HepG2 (cell line): ENCODE results near the gene CASZ1. TPM values are rescaled to one million over a fixed set of nuclear protein-coding genes. Genes with fewer than 3 reads are reported as not detected.

Experiments
- ATAD3A ChIP-seq: sonication (generic); formaldehyde crosslinking; IDR thresholded peaks from 2 replicates; pipeline ENCODE4 v1.4.0; 2020; ENCODE audit warnings: missing genetic modification reagents
- CENPT ChIP-seq: sonication (generic); formaldehyde crosslinking; IDR thresholded peaks from 2 replicates; pipeline ENCODE4 v1.8.0; 2022; ENCODE audit warnings: low read depth, mild to moderate bottlenecking, moderate library complexity, missing genetic modification reagents
- GLI4 ChIP-seq: sonication (generic); formaldehyde crosslinking; IDR thresholded peaks from 2 replicates; pipeline ENCODE4 v1.5.1; 2020; ENCODE audit warnings: missing genetic modification reagents, mild to moderate bottlenecking, moderate library complexity, borderline replicate concordance
- HDAC2 ChIP-seq: sonication (generic); formaldehyde crosslinking; IDR thresholded peaks from 2 replicates; pipeline ENCODE4 v1.4.0; 2020; ENCODE audit warnings: missing genetic modification reagents
- MBD4 ChIP-seq: IDR thresholded peaks from 2 replicates; pipeline ENCODE4 v1.6.1; 2012; ENCODE audit warnings: low read length, inconsistent platforms, borderline replicate concordance
- MYC ChIP-seq: sonication (generic); formaldehyde crosslinking; IDR thresholded peaks from 2 replicates; pipeline ENCODE4 v1.9.0; 2021; ENCODE audit warnings: missing genetic modification reagents, borderline replicate concordance
- NFYB ChIP-seq: sonication (generic); formaldehyde crosslinking; IDR thresholded peaks from 2 replicates; pipeline ENCODE4 v1.4.0; 2020; ENCODE audit warnings: missing genetic modification reagents
- SAP130 ChIP-seq: IDR thresholded peaks from 2 replicates; pipeline ENCODE4 v1.6.1; 2016; ENCODE audit warnings: low read depth
- SETDB1 ChIP-seq: sonication (generic); formaldehyde crosslinking; IDR thresholded peaks from 2 replicates; pipeline ENCODE4 v1.5.1; 2020; ENCODE audit warnings: missing genetic modification reagents, mild to moderate bottlenecking, borderline replicate concordance
- SPEN ChIP-seq: sonication (generic); formaldehyde crosslinking; IDR thresholded peaks from 2 replicates; pipeline ENCODE4 v1.5.1; 2020; ENCODE audit warnings: low read depth, mild to moderate bottlenecking, missing genetic modification reagents
- TAF1 ChIP-seq: sonication (generic); formaldehyde crosslinking; IDR thresholded peaks from 2 replicates; pipeline ENCODE4 v1.4.0; 2020; ENCODE audit warnings: missing genetic modification reagents
- TBX2 ChIP-seq: sonication (generic); formaldehyde crosslinking; IDR thresholded peaks from 2 replicates; pipeline ENCODE4 v1.5.0; 2020; ENCODE audit warnings: missing genetic modification reagents, mild to moderate bottlenecking, borderline replicate concordance
- ZC3H4 ChIP-seq: sonication (generic); formaldehyde crosslinking; IDR thresholded peaks from 2 replicates; pipeline ENCODE4 v1.4.0; 2020; ENCODE audit warnings: missing genetic modification reagents, borderline replicate concordance
- ZNF619 ChIP-seq: sonication (generic); formaldehyde crosslinking; IDR thresholded peaks from 2 replicates; pipeline ENCODE4 v1.4.0; 2020; ENCODE audit warnings: mild to moderate bottlenecking, missing genetic modification reagents
- ZNF672 ChIP-seq: sonication (generic); formaldehyde crosslinking; IDR thresholded peaks from 2 replicates; pipeline ENCODE4 v1.8.1; 2022; ENCODE audit warnings: missing genetic modification reagents
- ZSCAN9 ChIP-seq: IDR thresholded peaks from 2 replicates; pipeline ENCODE4 v1.6.1; 2016; ENCODE audit warnings: borderline replicate concordance
- polyA plus RNA-seq, 8 experiments: library from polyadenylated mRNA; depleted of rRNA in 3 of 8; stranded (reverse) in 7 of 8; unstranded in 1 of 8; fragments of >200 nt; fragmentation: Illumina TruSeq in 4 of 8; extraction: Trizol in 4 of 8; gene quantifications; 2 replicates each; pipeline versions ENCODE4 v1.2.1 to v1.2.3, GENCODE V29; 2011 to 2016; ENCODE audit warnings: low read depth in 4 of 8, missing spikeins in 1 of 8, mixed read lengths in 1 of 8; ENCODE audit not compliant: insufficient read depth in 1 of 8
- total RNA-seq, 5 experiments: library from RNA; depleted of rRNA; stranded (reverse); fragments of >200 nt; fragmentation: Illumina TruSeq; extraction: Trizol; gene quantifications; 2 replicates each; pipeline ENCODE4 v1.2.3, GENCODE V29; 2016; ENCODE audit warnings: low read depth in 1 of 5
- TF ChIP-seq, protein P1 (sequence below): sonication (generic); formaldehyde crosslinking; IDR thresholded peaks from 2 replicates; pipeline ENCODE4 v1.8.0; 2022; ENCODE audit warnings: mild to moderate bottlenecking, missing genetic modification reagents, moderate library complexity
- TF ChIP-seq, protein P2 (sequence below): IDR thresholded peaks from 2 replicates; pipeline ENCODE4 v1.6.1; 2016
- TF ChIP-seq, protein P3 (sequence below): sonication (generic); formaldehyde crosslinking; IDR thresholded peaks from 2 replicates; pipeline ENCODE4 v1.5.1; 2020; ENCODE audit warnings: missing genetic modification reagents, mild to moderate bottlenecking, borderline replicate concordance
- TF ChIP-seq, protein P4 (sequence below): conservative IDR thresholded peaks from 2 replicates; pipeline ENCODE4 v1.6.1; 2018; ENCODE audit warnings: missing genetic modification reagents
- TF ChIP-seq, protein P5 (sequence below): sonication (generic); formaldehyde crosslinking; IDR thresholded peaks from 2 replicates; pipeline ENCODE4 v1.4.0; 2020; ENCODE audit warnings: low read depth, missing genetic modification reagents
- TF ChIP-seq, protein P6 (sequence below): sonication (generic); formaldehyde crosslinking; IDR thresholded peaks from 2 replicates; pipeline ENCODE4 v1.4.0; 2020; ENCODE audit warnings: mild to moderate bottlenecking, missing genetic modification reagents
- TF ChIP-seq, protein P7 (sequence below): sonication (generic); formaldehyde crosslinking; IDR thresholded peaks from 2 replicates; pipeline ENCODE4 v1.8.0; 2023; ENCODE audit warnings: mild to moderate bottlenecking, missing genetic modification reagents

Gene CASZ1
- total and polyA plus RNA-seq, 2 of the 13 experiments (the other 11 are each of a cell fraction or from before 2014, with no cell fraction given): 1.9 to 3.7 TPM

DNA sequence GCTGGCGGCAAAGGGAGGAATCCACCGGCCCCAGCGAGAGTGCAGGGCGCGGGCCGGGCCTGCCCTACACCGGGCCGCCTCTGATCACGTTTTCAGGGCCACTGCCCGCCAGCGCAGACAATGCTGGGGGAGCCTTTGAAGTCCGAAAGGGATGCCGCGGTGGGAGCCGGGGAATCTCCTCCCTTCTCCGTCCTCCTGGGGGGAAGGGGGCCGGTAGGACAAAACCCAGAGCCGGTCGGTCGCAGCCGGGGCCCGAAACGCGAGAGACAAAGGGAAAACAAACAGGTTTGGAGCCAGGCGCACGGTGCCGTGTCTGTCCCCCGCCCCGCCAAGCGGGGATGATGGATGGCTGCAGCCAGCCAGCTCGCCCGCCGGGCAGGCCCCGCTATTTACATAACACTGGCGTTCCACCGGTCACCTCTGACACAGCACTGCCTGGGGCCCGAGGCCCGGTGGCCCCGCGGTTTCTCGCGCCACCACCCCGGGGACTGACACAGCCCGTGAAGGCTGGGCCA is 92.0 kb downstream of the CASZ1 start (continued):
- no peak for TF ChIP-seq GLI4 (CRISPR knock-in tag)
- TF ChIP-seq ZNF672 (CRISPR knock-in tag): no peak
- TF ChIP-seq, protein P1, sequence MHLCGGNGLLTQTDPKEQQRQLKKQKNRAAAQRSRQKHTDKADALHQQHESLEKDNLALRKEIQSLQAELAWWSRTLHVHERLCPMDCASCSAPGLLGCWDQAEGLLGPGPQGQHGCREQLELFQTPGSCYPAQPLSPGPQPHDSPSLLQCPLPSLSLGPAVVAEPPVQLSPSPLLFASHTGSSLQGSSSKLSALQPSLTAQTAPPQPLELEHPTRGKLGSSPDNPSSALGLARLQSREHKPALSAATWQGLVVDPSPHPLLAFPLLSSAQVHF: no peak
- TF ChIP-seq CENPT (CRISPR knock-in tag): no peak
- peak; percentile 48; the same call in 1 of the 2 replicates for TF ChIP-seq SPEN (CRISPR knock-in tag)
- no peak for TF ChIP-seq ATAD3A
- TF ChIP-seq ZNF619 (CRISPR knock-in tag): 0 out of 2 replicates have a peak, but pooled peaks have one; percentile 19
- TF ChIP-seq ZC3H4: no peak
- TF ChIP-seq, protein P2, sequence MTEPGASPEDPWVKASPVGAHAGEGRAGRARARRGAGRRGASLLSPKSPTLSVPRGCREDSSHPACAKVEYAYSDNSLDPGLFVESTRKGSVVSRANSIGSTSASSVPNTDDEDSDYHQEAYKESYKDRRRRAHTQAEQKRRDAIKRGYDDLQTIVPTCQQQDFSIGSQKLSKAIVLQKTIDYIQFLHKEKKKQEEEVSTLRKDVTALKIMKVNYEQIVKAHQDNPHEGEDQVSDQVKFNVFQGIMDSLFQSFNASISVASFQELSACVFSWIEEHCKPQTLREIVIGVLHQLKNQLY: no peak
- TF ChIP-seq, protein P3, sequence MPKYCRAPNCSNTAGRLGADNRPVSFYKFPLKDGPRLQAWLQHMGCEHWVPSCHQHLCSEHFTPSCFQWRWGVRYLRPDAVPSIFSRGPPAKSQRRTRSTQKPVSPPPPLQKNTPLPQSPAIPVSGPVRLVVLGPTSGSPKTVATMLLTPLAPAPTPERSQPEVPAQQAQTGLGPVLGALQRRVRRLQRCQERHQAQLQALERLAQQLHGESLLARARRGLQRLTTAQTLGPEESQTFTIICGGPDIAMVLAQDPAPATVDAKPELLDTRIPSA: no peak
- peak; percentile 46; the same call in 1 of the 2 replicates for TF ChIP-seq SAP130 (CRISPR knock-in tag)
- TF ChIP-seq, protein P4, sequence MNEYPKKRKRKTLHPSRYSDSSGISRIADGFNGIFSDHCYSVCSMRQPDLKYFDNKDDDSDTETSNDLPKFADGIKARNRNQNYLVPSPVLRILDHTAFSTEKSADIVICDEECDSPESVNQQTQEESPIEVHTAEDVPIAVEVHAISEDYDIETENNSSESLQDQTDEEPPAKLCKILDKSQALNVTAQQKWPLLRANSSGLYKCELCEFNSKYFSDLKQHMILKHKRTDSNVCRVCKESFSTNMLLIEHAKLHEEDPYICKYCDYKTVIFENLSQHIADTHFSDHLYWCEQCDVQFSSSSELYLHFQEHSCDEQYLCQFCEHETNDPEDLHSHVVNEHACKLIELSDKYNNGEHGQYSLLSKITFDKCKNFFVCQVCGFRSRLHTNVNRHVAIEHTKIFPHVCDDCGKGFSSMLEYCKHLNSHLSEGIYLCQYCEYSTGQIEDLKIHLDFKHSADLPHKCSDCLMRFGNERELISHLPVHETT: no peak; the same call in 1 of the 2 replicates
- TF ChIP-seq NFYB (CRISPR knock-in tag): no peak
- TF ChIP-seq, protein P5, sequence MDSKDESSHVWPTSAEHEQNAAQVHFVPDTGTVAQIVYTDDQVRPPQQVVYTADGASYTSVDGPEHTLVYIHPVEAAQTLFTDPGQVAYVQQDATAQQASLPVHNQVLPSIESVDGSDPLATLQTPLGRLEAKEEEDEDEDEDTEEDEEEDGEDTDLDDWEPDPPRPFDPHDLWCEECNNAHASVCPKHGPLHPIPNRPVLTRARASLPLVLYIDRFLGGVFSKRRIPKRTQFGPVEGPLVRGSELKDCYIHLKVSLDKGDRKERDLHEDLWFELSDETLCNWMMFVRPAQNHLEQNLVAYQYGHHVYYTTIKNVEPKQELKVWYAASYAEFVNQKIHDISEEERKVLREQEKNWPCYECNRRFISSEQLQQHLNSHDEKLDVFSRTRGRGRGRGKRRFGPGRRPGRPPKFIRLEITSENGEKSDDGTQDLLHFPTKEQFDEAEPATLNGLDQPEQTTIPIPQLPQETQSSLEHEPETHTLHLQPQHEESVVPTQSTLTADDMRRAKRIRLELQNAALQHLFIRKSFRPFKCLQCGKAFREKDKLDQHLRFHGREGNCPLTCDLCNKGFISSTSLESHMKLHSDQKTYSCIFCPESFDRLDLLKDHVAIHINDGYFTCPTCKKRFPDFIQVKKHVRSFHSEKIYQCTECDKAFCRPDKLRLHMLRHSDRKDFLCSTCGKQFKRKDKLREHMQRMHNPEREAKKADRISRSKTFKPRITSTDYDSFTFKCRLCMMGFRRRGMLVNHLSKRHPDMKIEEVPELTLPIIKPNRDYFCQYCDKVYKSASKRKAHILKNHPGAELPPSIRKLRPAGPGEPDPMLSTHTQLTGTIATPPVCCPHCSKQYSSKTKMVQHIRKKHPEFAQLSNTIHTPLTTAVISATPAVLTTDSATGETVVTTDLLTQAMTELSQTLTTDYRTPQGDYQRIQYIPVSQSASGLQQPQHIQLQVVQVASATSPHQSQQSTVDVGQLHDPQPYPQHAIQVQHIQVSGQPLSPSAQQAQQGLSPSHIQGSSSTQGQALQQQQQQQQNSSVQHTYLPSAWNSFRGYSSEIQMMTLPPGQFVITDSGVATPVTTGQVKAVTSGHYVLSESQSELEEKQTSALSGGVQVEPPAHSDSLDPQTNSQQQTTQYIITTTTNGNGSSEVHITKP: no peak
- TF ChIP-seq ZSCAN9 (CRISPR knock-in tag): no peak
- TF ChIP-seq MBD4: no peak
- TF ChIP-seq TAF1: peak; percentile 28; the same call in 1 of the 2 replicates
- TF ChIP-seq MYC (CRISPR knock-in tag): peak; percentile 43; the same call in 1 of the 2 replicates
- TF ChIP-seq, protein P6, sequence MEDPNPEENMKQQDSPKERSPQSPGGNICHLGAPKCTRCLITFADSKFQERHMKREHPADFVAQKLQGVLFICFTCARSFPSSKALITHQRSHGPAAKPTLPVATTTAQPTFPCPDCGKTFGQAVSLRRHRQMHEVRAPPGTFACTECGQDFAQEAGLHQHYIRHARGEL (CRISPR knock-in tag): no peak
- no peak for TF ChIP-seq SETDB1 (CRISPR knock-in tag)
- TF ChIP-seq, protein P7, sequence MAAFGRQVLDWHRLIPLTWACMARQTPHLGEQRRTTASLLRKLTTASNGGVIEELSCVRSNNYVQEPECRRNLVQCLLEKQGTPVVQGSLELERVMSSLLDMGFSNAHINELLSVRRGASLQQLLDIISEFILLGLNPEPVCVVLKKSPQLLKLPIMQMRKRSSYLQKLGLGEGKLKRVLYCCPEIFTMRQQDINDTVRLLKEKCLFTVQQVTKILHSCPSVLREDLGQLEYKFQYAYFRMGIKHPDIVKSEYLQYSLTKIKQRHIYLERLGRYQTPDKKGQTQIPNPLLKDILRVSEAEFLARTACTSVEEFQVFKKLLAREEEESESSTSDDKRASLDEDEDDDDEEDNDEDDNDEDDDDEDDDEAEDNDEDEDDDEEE (CRISPR knock-in tag): no peak
- peak; percentile 73; the same call in 1 of the 2 replicates for TF ChIP-seq TBX2
- peak; percentile 56; the same call in 1 of the 2 replicates for TF ChIP-seq HDAC2 (CRISPR knock-in tag)
